ENCODE data around the gene EXOC6.

EXOC6 gene

GRCh38 chr10:93067443-93068365, 219.4 kb downstream of the EXOC6 start:
- no peak overlapping the region for H3K27ac Mint-ChIP-seq
- no peak for DNase-seq
- peaks cover 5% of the 10 kb centered on the region for H3K9me3 Mint-ChIP-seq
- TF ChIP-seq CTCF (IDR thresholded peaks at IDR 0.05) = no peak
- H3K4me1 Mint-ChIP-seq = peaks cover 55% of the 10 kb centered on the region
- H3K27me3 Mint-ChIP-seq (ENCODE audit: low read depth, poor library complexity) = peaks cover 100% of the 10 kb centered on the region
- peak overlapping the region; percentile 78 for H3K4me3 Mint-ChIP-seq
- H3K36me3 Mint-ChIP-seq (ENCODE audit: low read depth) = no peaks in the 10 kb centered on the region

- no peak overlapping the region for H3K27ac Mint-ChIP-seq
- no peak for TF ChIP-seq CTCF (IDR thresholded peaks at IDR 0.05)
- peak overlapping the region; percentile 78 for H3K4me3 Mint-ChIP-seq
- peaks cover 53% of the 10 kb centered on the region for H3K4me1 Mint-ChIP-seq
- H3K27me3 Mint-ChIP-seq (ENCODE audit: low read depth, poor library complexity) = peaks cover 100% of the 10 kb centered on the region
- H3K9me3 Mint-ChIP-seq = peaks cover 3% of the 10 kb centered on the region
- no peaks in the 10 kb centered on the region for H3K36me3 Mint-ChIP-seq (ENCODE audit: low read depth)
- peak; percentile 72 for DNase-seq
Observed at GRCh38 chr10:93068411-93069244, 220.3 kb downstream of the EXOC6 start.

- Mint-ChIP-seq H3K36me3 (ENCODE audit: low read depth) (no peaks in the 10 kb centered on the region), H3K9me3 (no peaks in the 10 kb centered on the region), H3K4me1 (peaks cover 52% of the 10 kb centered on the region), H3K4me3 (no peak overlapping the region), H3K27ac (no peak overlapping the region), H3K27me3 (ENCODE audit: low read depth, poor library complexity) (peaks cover 100% of the 10 kb centered on the region)
- TF ChIP-seq CTCF (IDR thresholded peaks at IDR 0.05) = no peak
- DNase-seq = no peak
Observed at GRCh38 chr10:93069245-93069561, 220.9 kb downstream of the EXOC6 start.

GRCh38 chr10:93070378-93071176, 222.3 kb downstream of the EXOC6 start:
- DNase-seq = no peak
- H3K4me3 Mint-ChIP-seq = peak overlapping the region; percentile 67
- H3K36me3 Mint-ChIP-seq (ENCODE audit: low read depth) = no peaks in the 10 kb centered on the region
- no peaks in the 10 kb centered on the region for H3K9me3 Mint-ChIP-seq
- no peak overlapping the region for H3K27ac Mint-ChIP-seq
- peaks cover 100% of the 10 kb centered on the region for H3K27me3 Mint-ChIP-seq (ENCODE audit: low read depth, poor library complexity)
- no peak for TF ChIP-seq CTCF (IDR thresholded peaks at IDR 0.05)
- H3K4me1 Mint-ChIP-seq = peaks cover 66% of the 10 kb centered on the region

GRCh38 chr10:93071177-93071472, 222.8 kb downstream of the EXOC6 start:
- DNase-seq = no peak
- no peaks in the 10 kb centered on the region for H3K9me3 Mint-ChIP-seq
- peak overlapping the region; percentile 67 for H3K4me3 Mint-ChIP-seq
- no peak overlapping the region for H3K27ac Mint-ChIP-seq
- peaks cover 100% of the 10 kb centered on the region for H3K27me3 Mint-ChIP-seq (ENCODE audit: low read depth, poor library complexity)
- no peak for TF ChIP-seq CTCF (IDR thresholded peaks at IDR 0.05)
- H3K36me3 Mint-ChIP-seq (ENCODE audit: low read depth) = no peaks in the 10 kb centered on the region
- peaks cover 71% of the 10 kb centered on the region for H3K4me1 Mint-ChIP-seq
